HEK293 (cell line): ENCODE measurements around the gene EEF2KMT.

ENCODE experiments used
- BCL6B ChIP-seq: fragments of 450-650 bp; formaldehyde crosslinking; IDR thresholded peaks from 2 replicates; pipeline ENCODE4 v1.5.1; 2017; ENCODE audit warnings: missing biosample characterization, missing genetic modification characterization
- GFI1B ChIP-seq: fragments of 450-650 bp; formaldehyde crosslinking; IDR thresholded peaks from 2 replicates; pipeline ENCODE4 v1.5.1; 2016; ENCODE audit warnings: missing biosample characterization, missing genetic modification characterization
- HOXC10 ChIP-seq: sonication (generic); formaldehyde crosslinking; IDR thresholded peaks from 2 replicates; pipeline ENCODE4 v1.8.1; 2023; ENCODE audit warnings: mild to moderate bottlenecking, missing genetic modification reagents
- MEIS1 ChIP-seq: sonication (generic); formaldehyde crosslinking; IDR thresholded peaks from 2 replicates; pipeline ENCODE4 v1.8.1; 2022; ENCODE audit warnings: missing genetic modification reagents, mild to moderate bottlenecking, borderline replicate concordance
- SETDB1 ChIP-seq: IDR thresholded peaks from one replicate; pipeline ENCODE4 v1.6.1; 2017; ENCODE audit warnings: mild to moderate bottlenecking, low read length, moderate library complexity, mixed read lengths; ENCODE audit not compliant: insufficient read length
- SP7 ChIP-seq: fragments of 450-650 bp; formaldehyde crosslinking; IDR thresholded peaks from 2 replicates; pipeline ENCODE4 v1.5.1; 2016; ENCODE audit warnings: missing biosample characterization, missing genetic modification characterization
- TSHZ1 ChIP-seq: fragments of 450-650 bp; formaldehyde crosslinking; IDR thresholded peaks from 2 replicates; pipeline ENCODE4 v1.5.1; 2016; ENCODE audit warnings: missing biosample characterization, missing genetic modification characterization, borderline replicate concordance
- ZNF10 ChIP-seq: fragments of 450-650 bp; formaldehyde crosslinking; IDR thresholded peaks from 2 replicates; pipeline ENCODE4 v1.5.1; 2017; ENCODE audit warnings: missing biosample characterization, missing genetic modification characterization
- ZNF132 ChIP-seq: fragments of 450-650 bp; formaldehyde crosslinking; IDR thresholded peaks from 2 replicates; pipeline ENCODE4 v1.5.1; 2017; ENCODE audit warnings: missing biosample characterization, missing genetic modification characterization, borderline replicate concordance
- ZNF169 ChIP-seq: fragments of 450-650 bp; formaldehyde crosslinking; IDR thresholded peaks from 2 replicates; pipeline ENCODE4 v1.5.1; 2016; ENCODE audit warnings: missing biosample characterization, missing genetic modification characterization
- ZNF174 ChIP-seq: fragments of 450-650 bp; formaldehyde crosslinking; IDR thresholded peaks from 2 replicates; pipeline ENCODE4 v1.5.0; 2017; ENCODE audit warnings: missing biosample characterization, mild to moderate bottlenecking, missing genetic modification characterization
- ZNF26 ChIP-seq: fragments of 450-650 bp; formaldehyde crosslinking; IDR thresholded peaks from 2 replicates; pipeline ENCODE4 v1.5.1; 2016; ENCODE audit warnings: missing biosample characterization, missing genetic modification characterization
- ZNF341 ChIP-seq: fragments of 450-650 bp; formaldehyde crosslinking; IDR thresholded peaks from 2 replicates; pipeline ENCODE4; 2016; ENCODE audit warnings: low read depth, missing biosample characterization, missing genetic modification characterization
- ZNF433 ChIP-seq: fragments of 450-650 bp; formaldehyde crosslinking; IDR thresholded peaks from 2 replicates; pipeline ENCODE4 v1.5.1; 2016; ENCODE audit warnings: missing biosample characterization, missing genetic modification characterization, low read depth
- ZNF473 ChIP-seq: fragments of 450-650 bp; formaldehyde crosslinking; IDR thresholded peaks from 2 replicates; pipeline ENCODE4 v1.5.1; 2017; ENCODE audit warnings: missing biosample characterization, missing genetic modification characterization
- ZNF501 ChIP-seq: fragments of 450-650 bp; formaldehyde crosslinking; IDR thresholded peaks from 2 replicates; pipeline ENCODE4 v1.5.1; 2016; ENCODE audit warnings: missing biosample characterization, missing genetic modification characterization
- ZNF514 ChIP-seq: fragments of 450-650 bp; formaldehyde crosslinking; IDR thresholded peaks from 2 replicates; pipeline ENCODE4 v1.5.1; 2016; ENCODE audit warnings: missing biosample characterization, missing genetic modification characterization
- ZNF585B ChIP-seq: fragments of 450-650 bp; formaldehyde crosslinking; IDR thresholded peaks from 2 replicates; pipeline ENCODE4 v1.5.1; 2016; ENCODE audit warnings: missing biosample characterization, missing genetic modification characterization
- ZNF677 ChIP-seq: fragments of 450-650 bp; IDR thresholded peaks from 2 replicates; pipeline ENCODE4 v1.5.0; 2018; ENCODE audit warnings: missing biosample characterization, mild to moderate bottlenecking, missing genetic modification characterization, moderate library complexity
- ZNF701 ChIP-seq: fragments of 450-650 bp; formaldehyde crosslinking; IDR thresholded peaks from 2 replicates; pipeline ENCODE4 v1.5.1; 2016; ENCODE audit warnings: missing biosample characterization, missing genetic modification characterization
- ZNF707 ChIP-seq: fragments of 450-650 bp; formaldehyde crosslinking; IDR thresholded peaks from 2 replicates; pipeline ENCODE4 v1.5.1; 2016; ENCODE audit warnings: missing biosample characterization, missing genetic modification characterization
- ZNF768 ChIP-seq: fragments of 450-650 bp; formaldehyde crosslinking; IDR thresholded peaks from 2 replicates; pipeline ENCODE4 v1.5.1; 2018; ENCODE audit warnings: missing biosample characterization, mild to moderate bottlenecking, missing genetic modification characterization
- ZSCAN18 ChIP-seq: fragments of 450-650 bp; formaldehyde crosslinking; IDR thresholded peaks from 2 replicates; pipeline ENCODE4 v1.5.1; 2016; ENCODE audit warnings: missing biosample characterization, missing genetic modification characterization
- TF ChIP-seq, protein P1 (sequence below): fragments of 450-650 bp; formaldehyde crosslinking; IDR thresholded peaks from 2 replicates; pipeline ENCODE4 v1.5.1; 2017; ENCODE audit warnings: missing biosample characterization, missing genetic modification characterization
- TF ChIP-seq, protein P2 (sequence below): fragments of 450-650 bp; formaldehyde crosslinking; IDR thresholded peaks from 2 replicates; pipeline ENCODE4 v1.5.1; 2016; ENCODE audit warnings: missing biosample characterization, missing genetic modification characterization
- TF ChIP-seq, protein P3 (sequence below): fragments of 450-650 bp; formaldehyde crosslinking; IDR thresholded peaks from 2 replicates; pipeline ENCODE4 v1.5.1; 2016; ENCODE audit warnings: missing biosample characterization, missing genetic modification characterization

EEF2KMT gene

DNA sequence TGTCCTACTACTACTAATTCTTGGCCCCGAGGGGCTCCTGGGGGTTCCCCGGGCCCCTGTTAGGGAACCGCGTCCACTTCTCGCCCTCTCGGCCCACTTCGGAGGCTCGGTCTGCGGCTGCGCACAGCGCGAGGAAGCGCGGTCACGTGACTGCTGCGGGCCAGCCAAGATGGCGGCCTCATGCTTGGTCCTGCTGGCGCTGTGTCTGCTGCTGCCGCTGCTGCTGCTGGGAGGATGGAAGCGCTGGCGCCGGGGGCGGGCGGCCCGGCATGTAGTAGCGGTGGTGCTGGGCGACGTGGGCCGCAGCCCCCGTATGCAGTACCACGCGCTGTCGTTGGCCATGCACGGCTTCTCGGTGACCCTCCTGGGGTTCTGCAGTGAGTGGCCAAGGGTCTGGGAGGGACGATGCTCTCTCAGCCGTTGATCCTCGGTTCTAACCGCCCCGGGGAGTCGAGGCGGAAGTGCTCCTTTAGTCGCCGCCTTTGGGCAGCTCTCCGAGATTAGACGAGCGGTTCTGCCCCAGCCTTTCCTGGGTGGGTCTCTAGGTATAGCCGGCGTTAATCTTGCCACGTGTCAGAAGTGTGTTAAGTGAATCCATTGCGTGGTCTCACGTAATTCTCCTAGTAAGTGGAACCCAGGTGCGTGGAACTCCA is 25.8 kb downstream of the EEF2KMT start, which contains the start of gene ALG1 (continued):
- TF ChIP-seq ZNF341 (tag by site-specific recombination) = peak; percentile 63
- TF ChIP-seq HOXC10 (CRISPR knock-in tag) = no peak
- TF ChIP-seq, protein P1, sequence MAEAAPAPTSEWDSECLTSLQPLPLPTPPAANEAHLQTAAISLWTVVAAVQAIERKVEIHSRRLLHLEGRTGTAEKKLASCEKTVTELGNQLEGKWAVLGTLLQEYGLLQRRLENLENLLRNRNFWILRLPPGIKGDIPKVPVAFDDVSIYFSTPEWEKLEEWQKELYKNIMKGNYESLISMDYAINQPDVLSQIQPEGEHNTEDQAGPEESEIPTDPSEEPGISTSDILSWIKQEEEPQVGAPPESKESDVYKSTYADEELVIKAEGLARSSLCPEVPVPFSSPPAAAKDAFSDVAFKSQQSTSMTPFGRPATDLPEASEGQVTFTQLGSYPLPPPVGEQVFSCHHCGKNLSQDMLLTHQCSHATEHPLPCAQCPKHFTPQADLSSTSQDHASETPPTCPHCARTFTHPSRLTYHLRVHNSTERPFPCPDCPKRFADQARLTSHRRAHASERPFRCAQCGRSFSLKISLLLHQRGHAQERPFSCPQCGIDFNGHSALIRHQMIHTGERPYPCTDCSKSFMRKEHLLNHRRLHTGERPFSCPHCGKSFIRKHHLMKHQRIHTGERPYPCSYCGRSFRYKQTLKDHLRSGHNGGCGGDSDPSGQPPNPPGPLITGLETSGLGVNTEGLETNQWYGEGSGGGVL (tag by site-specific recombination) = no peak
- no peak for TF ChIP-seq TSHZ1 (tag by site-specific recombination)
- TF ChIP-seq MEIS1 (CRISPR knock-in tag) = no peak
- TF ChIP-seq ZNF26 (tag by site-specific recombination) = no peak
- TF ChIP-seq, protein P2, sequence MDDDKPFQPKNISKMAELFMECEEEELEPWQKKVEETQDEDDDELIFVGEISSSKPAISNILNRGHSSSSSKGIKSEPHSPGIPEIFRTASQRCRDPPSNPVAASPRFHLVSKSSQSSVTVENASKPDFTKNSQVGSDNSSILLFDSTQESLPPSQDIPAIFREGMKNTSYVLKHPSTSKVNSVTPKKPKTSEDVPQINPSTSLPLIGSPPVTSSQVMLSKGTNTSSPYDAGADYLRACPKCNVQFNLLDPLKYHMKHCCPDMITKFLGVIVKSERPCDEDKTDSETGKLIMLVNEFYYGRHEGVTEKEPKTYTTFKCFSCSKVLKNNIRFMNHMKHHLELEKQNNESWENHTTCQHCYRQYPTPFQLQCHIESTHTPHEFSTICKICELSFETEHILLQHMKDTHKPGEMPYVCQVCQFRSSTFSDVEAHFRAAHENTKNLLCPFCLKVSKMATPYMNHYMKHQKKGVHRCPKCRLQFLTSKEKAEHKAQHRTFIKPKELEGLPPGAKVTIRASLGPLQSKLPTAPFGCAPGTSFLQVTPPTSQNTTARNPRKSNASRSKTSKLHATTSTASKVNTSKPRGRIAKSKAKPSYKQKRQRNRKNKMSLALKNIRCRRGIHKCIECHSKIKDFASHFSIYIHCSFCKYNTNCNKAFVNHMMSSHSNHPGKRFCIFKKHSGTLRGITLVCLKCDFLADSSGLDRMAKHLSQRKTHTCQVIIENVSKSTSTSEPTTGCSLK (tag by site-specific recombination) = no peak
- no peak for TF ChIP-seq ZNF514 (tag by site-specific recombination)
- TF ChIP-seq ZNF677 (tag by site-specific recombination) = no peak
- TF ChIP-seq ZNF501 (tag by site-specific recombination) = peak; percentile 55; the same call in 1 of the 2 replicates
- TF ChIP-seq ZNF473 (tag by site-specific recombination) = no peak
- TF ChIP-seq GFI1B (tag by site-specific recombination) = no peak
- TF ChIP-seq ZNF433 = no peak
- 0 out of 2 replicates have a peak, but pooled peaks have one; percentile 37 for TF ChIP-seq ZNF169 (tag by site-specific recombination)
- no peak for TF ChIP-seq ZNF174
- no peak for TF ChIP-seq ZNF585B (tag by site-specific recombination)
- TF ChIP-seq ZSCAN18 = no peak
- TF ChIP-seq SP7 (tag by site-specific recombination) = peak; percentile 82
- no peak for TF ChIP-seq BCL6B (tag by site-specific recombination)
- no peak for TF ChIP-seq ZNF701 (tag by site-specific recombination)
- no peak for TF ChIP-seq ZNF707 (tag by site-specific recombination)
- 0 out of 2 replicates have a peak, but pooled peaks have one; percentile 9 for TF ChIP-seq ZNF10 (tag by site-specific recombination)
- TF ChIP-seq, protein P3, sequence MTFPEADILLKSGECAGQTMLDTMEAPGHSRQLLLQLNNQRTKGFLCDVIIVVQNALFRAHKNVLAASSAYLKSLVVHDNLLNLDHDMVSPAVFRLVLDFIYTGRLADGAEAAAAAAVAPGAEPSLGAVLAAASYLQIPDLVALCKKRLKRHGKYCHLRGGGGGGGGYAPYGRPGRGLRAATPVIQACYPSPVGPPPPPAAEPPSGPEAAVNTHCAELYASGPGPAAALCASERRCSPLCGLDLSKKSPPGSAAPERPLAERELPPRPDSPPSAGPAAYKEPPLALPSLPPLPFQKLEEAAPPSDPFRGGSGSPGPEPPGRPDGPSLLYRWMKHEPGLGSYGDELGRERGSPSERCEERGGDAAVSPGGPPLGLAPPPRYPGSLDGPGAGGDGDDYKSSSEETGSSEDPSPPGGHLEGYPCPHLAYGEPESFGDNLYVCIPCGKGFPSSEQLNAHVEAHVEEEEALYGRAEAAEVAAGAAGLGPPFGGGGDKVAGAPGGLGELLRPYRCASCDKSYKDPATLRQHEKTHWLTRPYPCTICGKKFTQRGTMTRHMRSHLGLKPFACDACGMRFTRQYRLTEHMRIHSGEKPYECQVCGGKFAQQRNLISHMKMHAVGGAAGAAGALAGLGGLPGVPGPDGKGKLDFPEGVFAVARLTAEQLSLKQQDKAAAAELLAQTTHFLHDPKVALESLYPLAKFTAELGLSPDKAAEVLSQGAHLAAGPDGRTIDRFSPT (tag by site-specific recombination) = no peak
- no peak for TF ChIP-seq ZNF768 (tag by site-specific recombination)
- no peak for TF ChIP-seq ZNF132
- TF ChIP-seq SETDB1 = no peak
